Heart left ventricle (tissue), 13 donors: Measurements from ENCODE around the gene CYP19A1.

Experiments
- POLR2A ChIP-seq, 2 donors: fragments of 450-650 bp; IDR thresholded peaks; one replicate each; pipeline ENCODE4 v1.6.1; 2017; ENCODE audit warnings: antibody characterized with exemption in 2 of 2, mild to moderate bottlenecking in 2 of 2, moderate library complexity in 2 of 2
- TF ChIP-seq, protein P1 (sequence below), 12 donors: fragments of 200-600 bp; sonication (generic) in 4 of 12; IDR thresholded peaks; one replicate each; pipeline versions ENCODE4 v1.5.0 to v1.8.0; 2018 to 2022; ENCODE audit warnings: antibody characterized with exemption in 12 of 12, mild to moderate bottlenecking in 5 of 12
- donor health status: ischemic (EF 13 %, LVEDD 7.1; RV severe dilation, severe dysfunction).
- donor health status: DM: no; HTN: yes; CAD: no.
- donor health status: DM: no; HTN: no; CAD: no.
- donor health status: ischemic (EF 25% LVEDD 6.9; RV normal size, moderate dysfunction).
- donor health status: ischemic (EF 25% LVEDD 5.7; RV mildly dilated, moderate dysfunction).
- donor health status: ischemic (EF 35%, LVEDD 5.7; RV mildly dilated, moderate dysfunction).
- donor health status: nonischemic (EF 11% LVEDD 7.7; RV severe dilation, severe dysfunction).
- donor health status: DM: yes; HTN: yes; CAD: no.
- donor health status: PGD.
- donor health status: ischemic (EF 29% LVEDD 5.4; RV normal size, mild dysfunction).
- donor health status: nonischemic (EF 23%, LVEDD 6.1; RV moderate dilation, normal function).

DNA sequence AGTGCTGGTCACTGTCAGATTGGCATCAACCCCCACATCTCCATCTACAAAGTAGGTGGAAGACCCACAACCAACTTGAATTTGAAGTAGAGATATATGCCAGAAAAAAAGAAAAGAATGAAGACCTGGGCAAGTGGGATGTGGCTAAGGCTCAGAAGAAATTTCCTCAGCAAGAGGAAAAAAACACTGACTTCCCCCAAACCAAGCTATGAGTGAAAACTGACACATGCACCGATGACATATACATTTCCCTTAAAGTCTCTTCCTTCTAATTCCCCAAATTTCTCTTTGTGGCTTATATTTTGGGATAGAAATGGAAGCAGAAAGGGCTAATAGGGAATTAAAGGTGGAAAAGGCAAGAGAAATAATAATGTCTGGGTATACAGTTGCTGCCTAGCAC is 59.0 kb downstream of the CYP19A1 start:
- TF ChIP-seq, protein P1, sequence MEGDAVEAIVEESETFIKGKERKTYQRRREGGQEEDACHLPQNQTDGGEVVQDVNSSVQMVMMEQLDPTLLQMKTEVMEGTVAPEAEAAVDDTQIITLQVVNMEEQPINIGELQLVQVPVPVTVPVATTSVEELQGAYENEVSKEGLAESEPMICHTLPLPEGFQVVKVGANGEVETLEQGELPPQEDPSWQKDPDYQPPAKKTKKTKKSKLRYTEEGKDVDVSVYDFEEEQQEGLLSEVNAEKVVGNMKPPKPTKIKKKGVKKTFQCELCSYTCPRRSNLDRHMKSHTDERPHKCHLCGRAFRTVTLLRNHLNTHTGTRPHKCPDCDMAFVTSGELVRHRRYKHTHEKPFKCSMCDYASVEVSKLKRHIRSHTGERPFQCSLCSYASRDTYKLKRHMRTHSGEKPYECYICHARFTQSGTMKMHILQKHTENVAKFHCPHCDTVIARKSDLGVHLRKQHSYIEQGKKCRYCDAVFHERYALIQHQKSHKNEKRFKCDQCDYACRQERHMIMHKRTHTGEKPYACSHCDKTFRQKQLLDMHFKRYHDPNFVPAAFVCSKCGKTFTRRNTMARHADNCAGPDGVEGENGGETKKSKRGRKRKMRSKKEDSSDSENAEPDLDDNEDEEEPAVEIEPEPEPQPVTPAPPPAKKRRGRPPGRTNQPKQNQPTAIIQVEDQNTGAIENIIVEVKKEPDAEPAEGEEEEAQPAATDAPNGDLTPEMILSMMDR (IDR thresholded peaks at IDR 0.05): no peak
- no peak for TF ChIP-seq POLR2A (IDR thresholded peaks at IDR 0.05)
